A549 treated with dexamethasone at 1 μM for 4 hours (cell line): Measurements from ENCODE around the gene TEF. TPM values are rescaled to one million over a fixed set of nuclear protein-coding genes. Genes with fewer than 3 reads are reported as not detected.

ENCODE experiments used
- total RNA-seq: library from RNA; stranded (reverse); fragments of 200-300 nt; extraction: Qiagen RNA extraction; gene quantifications from 5 replicates; pipeline ENCODE4 v1.2.3, GENCODE V29; 2022

The TEF gene, protein sequence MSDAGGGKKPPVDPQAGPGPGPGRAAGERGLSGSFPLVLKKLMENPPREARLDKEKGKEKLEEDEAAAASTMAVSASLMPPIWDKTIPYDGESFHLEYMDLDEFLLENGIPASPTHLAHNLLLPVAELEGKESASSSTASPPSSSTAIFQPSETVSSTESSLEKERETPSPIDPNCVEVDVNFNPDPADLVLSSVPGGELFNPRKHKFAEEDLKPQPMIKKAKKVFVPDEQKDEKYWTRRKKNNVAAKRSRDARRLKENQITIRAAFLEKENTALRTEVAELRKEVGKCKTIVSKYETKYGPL
- total RNA-seq = 0.88 to 1.4 TPM (median 1.0 TPM) in 5 replicates

DNA sequence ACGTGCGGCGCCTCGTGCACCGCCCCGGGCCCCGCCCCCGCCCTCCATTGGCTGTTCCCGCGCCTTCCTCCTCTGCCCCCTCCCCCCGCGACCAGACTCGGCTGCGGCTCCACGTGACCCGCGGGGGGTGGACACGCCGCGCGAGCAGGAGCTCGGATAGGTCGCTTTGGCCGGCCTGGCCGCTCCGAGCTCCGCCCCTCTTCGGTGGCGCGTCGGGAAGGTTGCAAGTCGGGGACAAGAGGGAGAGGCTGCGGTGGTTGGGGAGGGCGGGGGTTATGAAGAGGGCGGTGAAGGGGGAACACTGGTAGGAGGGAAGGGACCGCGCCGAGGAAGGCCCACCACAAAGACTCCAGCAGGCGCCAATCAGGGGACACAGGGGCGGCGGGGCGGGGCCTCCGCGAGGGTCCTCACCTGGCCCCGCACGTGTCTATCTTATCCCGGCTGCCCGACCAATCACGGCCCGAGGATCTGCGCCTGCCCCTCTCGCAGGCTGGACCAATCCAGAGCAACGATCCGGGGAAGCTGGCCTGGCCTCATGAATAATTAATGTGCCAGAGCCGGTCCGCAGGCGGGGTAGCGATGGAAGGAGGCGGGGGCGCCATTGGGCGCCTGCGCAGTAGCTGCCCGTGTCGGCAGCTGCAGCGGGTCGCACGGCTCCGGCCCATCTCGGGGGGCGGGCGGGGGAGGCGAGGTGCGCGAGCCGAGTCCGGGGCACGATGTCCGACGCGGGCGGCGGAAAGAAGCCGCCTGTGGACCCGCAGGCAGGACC, at the start of gene TEF:
Gene TEF (plus strand): TSS at position 614 of the 769 bp plus-strand sequence. CDS start 103 bp downstream, at position 717.

DNA sequence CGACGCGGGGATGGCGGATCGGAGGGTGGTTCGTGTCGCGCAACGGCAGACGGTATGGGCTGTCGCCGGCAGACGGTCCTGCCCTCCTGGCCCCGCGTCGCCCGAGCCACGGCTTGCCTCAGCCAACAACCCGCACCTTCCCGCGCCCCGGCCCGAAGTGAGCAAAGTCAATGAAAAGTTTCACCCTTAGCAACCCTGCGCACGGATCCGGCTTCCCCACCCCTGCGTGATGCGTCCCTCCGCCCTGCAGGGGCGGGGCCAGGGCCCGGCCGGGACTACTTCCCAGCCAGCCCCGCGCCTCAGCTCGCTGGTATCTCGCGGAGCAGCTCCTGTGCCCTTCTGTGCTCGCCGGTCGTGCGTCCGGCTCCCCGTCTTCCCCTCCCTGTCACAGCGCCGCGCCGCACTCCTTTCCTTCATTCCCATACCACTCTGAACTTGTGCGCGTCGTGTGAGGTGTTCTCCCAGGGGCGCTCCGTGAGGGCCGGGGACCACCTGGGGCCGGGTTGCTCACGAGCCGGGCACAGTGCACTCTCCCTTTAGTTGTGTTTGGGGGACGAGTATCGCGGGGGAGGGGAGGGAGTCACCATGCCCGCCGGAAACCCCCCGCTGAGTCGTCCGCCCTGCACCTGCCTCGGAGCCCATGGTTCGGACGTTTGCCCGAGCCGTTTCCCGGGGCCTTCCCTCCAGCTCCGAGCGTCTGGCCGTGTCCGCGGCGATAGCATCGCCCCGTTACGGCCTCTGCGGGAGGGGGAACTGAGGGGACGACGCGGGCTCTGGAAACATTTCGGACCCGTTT, 65.1 kb downstream of the TEF start, which contains the start of gene TOB2:
Gene TOB2 (minus strand): TSS at position 163 of the 796 bp plus-strand sequence. CDS start 9,456 bp downstream, outside the sequence.

Other genes with a start within 250 kb of the TEF start
- 17.9 to 19.2 TPM (median 18.7 TPM) in 5 replicates for gene L3MBTL2, start 176.6 kb upstream of the TEF start, total RNA-seq
- not detected in 5 replicates for gene CHADL, start 141.0 kb upstream of the TEF start, total RNA-seq
- 64.3 to 86.5 TPM (median 80.5 TPM) in 5 replicates for gene RANGAP1, start 95.8 kb upstream of the TEF start, total RNA-seq
- 16.3 to 26.5 TPM (median 25.6 TPM) in 5 replicates for gene ZC3H7B, start 80.4 kb upstream of the TEF start, total RNA-seq
- gene TOB2, start 64.9 kb downstream of the TEF start, total RNA-seq = 20.3 to 30.6 TPM (median 27.0 TPM) in 5 replicates
- 56.9 to 71.4 TPM (median 60.5 TPM) in 5 replicates for gene PHF5A, start 86.8 kb downstream of the TEF start, total RNA-seq
- 41.9 to 52.9 TPM (median 51.8 TPM) in 5 replicates for gene ACO2, start 87.2 kb downstream of the TEF start, total RNA-seq
- gene POLR3H, start 162.5 kb downstream of the TEF start, total RNA-seq = 26.4 to 44.3 TPM (median 36.6 TPM) in 5 replicates
- gene CSDC2, start 179.1 kb downstream of the TEF start, total RNA-seq = 1.9 to 2.4 TPM (median 2.3 TPM) in 5 replicates
- gene PMM1, start 207.9 kb downstream of the TEF start, total RNA-seq = 25.3 to 26.9 TPM (median 25.9 TPM) in 5 replicates
- gene DESI1, start 239.1 kb downstream of the TEF start, total RNA-seq = 15.1 to 17.5 TPM (median 17.2 TPM) in 5 replicates
- gene XRCC6, start 239.4 kb downstream of the TEF start, total RNA-seq = 284 to 351 TPM (median 305 TPM) in 5 replicates